ENCODE results near the gene DEFB112.

The DEFB112 gene

DNA sequence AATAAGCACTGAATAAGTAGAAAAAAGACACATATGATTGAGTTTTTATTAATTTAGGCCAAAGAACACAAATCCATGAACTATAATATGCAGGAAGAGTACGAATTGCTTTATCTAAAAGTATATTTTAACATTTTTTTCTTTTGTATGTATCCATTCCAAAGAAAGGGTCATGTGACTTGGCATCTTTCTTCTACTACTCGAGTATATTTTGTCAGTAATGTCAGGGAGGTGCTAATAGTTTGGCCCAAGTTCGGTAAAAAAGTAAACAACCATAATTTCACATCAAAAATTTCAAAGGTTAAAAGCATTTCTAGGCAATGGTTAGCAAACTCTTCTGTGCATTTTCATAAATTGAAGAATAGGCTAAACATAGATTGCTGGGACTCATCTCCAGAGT lies 46.6 kb downstream of the DEFB112 start:
- no peak overlapping the region for H3K4me3 ChIP-seq (ENCODE audit: low read depth, low read length)

DNA sequence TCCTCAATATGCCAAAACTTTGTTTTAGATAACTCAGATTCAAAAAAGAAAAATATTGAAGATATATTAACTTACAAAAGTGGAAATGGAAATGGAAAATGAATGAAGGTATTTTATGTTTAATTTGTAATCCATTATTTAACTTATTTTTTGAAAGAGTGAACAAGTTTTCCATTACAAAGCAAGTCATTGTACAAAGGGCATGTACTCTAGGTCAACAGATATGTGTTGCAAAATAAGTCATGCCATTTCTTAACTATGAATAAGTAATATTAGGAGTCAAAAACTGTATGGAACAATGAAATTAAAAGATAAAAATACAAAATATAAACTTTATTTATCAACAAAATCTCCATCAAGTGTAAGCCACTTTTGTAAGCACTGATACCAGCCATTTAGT lies 54.5 kb downstream of the DEFB112 start:
- H3K4me3 ChIP-seq (ENCODE audit: low read depth, low read length) = no peak overlapping the region

All from iPS-11a (cell line).